Astrocyte (in vitro differentiated cells and primary cell): ENCODE measurements around the gene PTGIS.

Experiments
- EZH2 ChIP-seq: IDR thresholded peaks from 2 replicates; pipeline ENCODE4 v1.6.1; 2012; ENCODE audit warnings: mild to moderate bottlenecking, low read length, inconsistent platforms; ENCODE audit not compliant: insufficient read depth
- TF ChIP-seq, protein P1 (sequence below): IDR thresholded peaks from 2 replicates; pipeline ENCODE4 v1.5.1; 2011; ENCODE audit warnings: low read depth, mild to moderate bottlenecking, inconsistent platforms, low read length, moderate library complexity; ENCODE audit not compliant: insufficient read depth

- no peak for TF ChIP-seq EZH2
- TF ChIP-seq, protein P1, sequence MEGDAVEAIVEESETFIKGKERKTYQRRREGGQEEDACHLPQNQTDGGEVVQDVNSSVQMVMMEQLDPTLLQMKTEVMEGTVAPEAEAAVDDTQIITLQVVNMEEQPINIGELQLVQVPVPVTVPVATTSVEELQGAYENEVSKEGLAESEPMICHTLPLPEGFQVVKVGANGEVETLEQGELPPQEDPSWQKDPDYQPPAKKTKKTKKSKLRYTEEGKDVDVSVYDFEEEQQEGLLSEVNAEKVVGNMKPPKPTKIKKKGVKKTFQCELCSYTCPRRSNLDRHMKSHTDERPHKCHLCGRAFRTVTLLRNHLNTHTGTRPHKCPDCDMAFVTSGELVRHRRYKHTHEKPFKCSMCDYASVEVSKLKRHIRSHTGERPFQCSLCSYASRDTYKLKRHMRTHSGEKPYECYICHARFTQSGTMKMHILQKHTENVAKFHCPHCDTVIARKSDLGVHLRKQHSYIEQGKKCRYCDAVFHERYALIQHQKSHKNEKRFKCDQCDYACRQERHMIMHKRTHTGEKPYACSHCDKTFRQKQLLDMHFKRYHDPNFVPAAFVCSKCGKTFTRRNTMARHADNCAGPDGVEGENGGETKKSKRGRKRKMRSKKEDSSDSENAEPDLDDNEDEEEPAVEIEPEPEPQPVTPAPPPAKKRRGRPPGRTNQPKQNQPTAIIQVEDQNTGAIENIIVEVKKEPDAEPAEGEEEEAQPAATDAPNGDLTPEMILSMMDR = no peak
Measured at GRCh38 chr20:49556621-49557020, 11.3 kb downstream of the PTGIS start.
